Common myeloid progenitor, CD34-positive (primary cell): ENCODE results near the gene ABCD1.
"Not testable (repeated sequence)": the region's sequence is repeated elsewhere in the genome, so short reads cannot be mapped to it uniquely, and the experiment has no call there.

ENCODE experiments used
- CTCF ChIA-PET: fragments of 350-600 bp; sonication (Branson Sonifier 250); formaldehyde crosslinking; loops from one replicate; lab custom pipeline; 2021; ENCODE audit warnings: antibody characterized with exemption; lab: Charles Lee
- POLR2A ChIA-PET: fragments of 350-600 bp; sonication (Branson Sonifier 250); formaldehyde crosslinking; loops from one replicate; lab custom pipeline; 2021; ENCODE audit warnings: antibody characterized with exemption; lab: Charles Lee
- DNase-seq, 3 donors: peaks; one replicate each; pipeline versions ENCODE4 v3.0.0 to v3.0.0-alpha.2; 2013
- H3K27ac ChIP-seq, 2 experiments: 1 replicate in 1 of 2; 2 replicates in 1 of 2; pipeline ENCODE4 v1.7.0; 2013; ENCODE audit warnings: inconsistent platforms in 2 of 2, low read length in 2 of 2, mild to moderate bottlenecking in 2 of 2, low read depth in 1 of 2, moderate library complexity in 1 of 2; ENCODE audit not compliant: severe bottlenecking in 2 of 2, insufficient read depth in 1 of 2, poor library complexity in 1 of 2
- H3K27me3 ChIP-seq, 5 experiments: replicated peaks in 2 of 5; 1 replicate in 3 of 5; 2 replicates in 2 of 5; pipeline versions ENCODE4 v1.6.1 to v1.7.0; 2013; ENCODE audit warnings: low read length in 4 of 5, mild to moderate bottlenecking in 2 of 5, moderate library complexity in 2 of 5, inconsistent platforms in 1 of 5; ENCODE audit not compliant: insufficient read depth in 5 of 5, control insufficient read depth in 4 of 5
- H3K36me3 ChIP-seq, 4 experiments: 1 replicate in 2 of 4; 2 replicates in 2 of 4; pipeline versions ENCODE4 v1.6.1 to v1.7.0; 2013; ENCODE audit warnings: low read length in 3 of 4, control low read depth in 1 of 4, mild to moderate bottlenecking in 1 of 4; ENCODE audit not compliant: control insufficient read depth in 4 of 4, insufficient read depth in 4 of 4
- H3K4me1 ChIP-seq, 4 experiments: 1 replicate in 3 of 4; 2 replicates in 1 of 4; pipeline versions ENCODE4 v1.6.1 to v1.7.1; 2013; ENCODE audit warnings: low read length in 3 of 4, mild to moderate bottlenecking in 3 of 4, control low read depth in 1 of 4, inconsistent platforms in 1 of 4, moderate library complexity in 1 of 4; ENCODE audit not compliant: control insufficient read depth in 4 of 4, insufficient read depth in 4 of 4; ENCODE audit errors: control extremely low read depth in 1 of 4
- H3K4me3 ChIP-seq, 7 experiments: 1 replicate in 4 of 7; 2 replicates in 3 of 7; pipeline versions ENCODE4 v1.5.1 to v1.7.0; 2013; ENCODE audit warnings: mild to moderate bottlenecking in 7 of 7, low read length in 6 of 7, moderate library complexity in 6 of 7, inconsistent platforms in 2 of 7, low read depth in 2 of 7, control low read depth in 1 of 7; ENCODE audit not compliant: insufficient read depth in 4 of 7, control insufficient read depth in 1 of 7; ENCODE audit errors: extremely low read depth in 1 of 7
- H3K9me3 ChIP-seq, 5 experiments: 1 replicate in 4 of 5; 2 replicates in 1 of 5; pipeline versions ENCODE4 v1.6.1 to v1.7.1; 2013; ENCODE audit warnings: low read length in 4 of 5, mild to moderate bottlenecking in 2 of 5, inconsistent platforms in 1 of 5, low read depth in 1 of 5, moderate library complexity in 1 of 5; ENCODE audit not compliant: control insufficient read depth in 4 of 5, insufficient read depth in 2 of 5; ENCODE audit errors: control extremely low read depth in 1 of 5
- WGBS: methylation state at CpG from one replicate; pipeline ENCODE4 v1.1.5; 2013; ENCODE audit not compliant: insufficient coverage; 5-methylcytosine and 5-hydroxymethylcytosine counted together

ABCD1 gene

DNA sequence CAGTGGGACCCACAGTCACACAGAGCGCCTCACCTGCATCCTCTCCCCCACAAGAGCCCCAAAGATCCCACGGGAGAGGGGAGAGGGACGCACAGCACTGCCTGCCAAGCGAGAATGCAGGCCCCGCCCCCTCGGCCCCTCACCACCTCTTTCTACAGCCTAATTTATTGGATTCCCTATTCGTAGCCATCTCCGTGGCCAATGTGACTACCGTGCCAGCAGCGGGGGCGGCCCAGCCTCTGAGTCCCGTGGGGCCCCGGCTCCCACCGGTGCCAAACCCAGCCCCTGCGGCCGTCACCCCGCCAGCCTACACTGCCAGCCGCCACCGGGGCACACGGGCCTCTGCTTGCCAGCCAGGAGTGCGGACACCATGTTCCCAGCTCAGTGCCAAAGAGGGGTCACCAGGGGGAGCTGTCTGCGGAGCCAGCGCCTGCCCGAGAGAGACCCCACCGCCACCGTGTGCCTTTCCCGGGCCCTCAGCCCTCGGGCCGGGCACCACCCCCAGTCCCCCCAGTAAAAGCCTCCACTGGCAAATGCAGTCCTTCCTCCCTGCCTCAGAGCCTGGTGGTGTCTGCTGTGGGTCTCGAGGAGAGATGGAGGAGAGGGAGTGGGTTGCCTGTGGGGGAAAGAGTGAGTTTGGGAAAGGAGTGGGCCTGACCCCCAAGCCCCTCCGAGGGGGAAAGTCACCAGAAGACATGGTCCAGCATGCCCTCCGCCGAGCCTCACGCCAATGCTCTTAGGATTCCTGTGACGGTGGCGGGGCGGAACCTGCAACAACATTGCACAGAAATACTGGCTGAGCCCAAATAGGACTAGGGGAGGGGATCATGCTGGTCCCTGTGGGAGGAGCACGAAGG lies 19.8 kb downstream of the ABCD1 start:
- Histone ChIP-seq H3K4me3 (peak overlapping the region in 1 of 7 experiments; percentile 40), H3K27me3 (peaks cover 0 to 6% (median 0%) of the 10 kb centered on the region in 5 experiments), H3K36me3 (no peaks in the 10 kb centered on the region), H3K9me3 (no peaks in the 10 kb centered on the region), H3K4me1 (peaks cover 0 to 4% (median 3%) of the 10 kb centered on the region in 4 experiments), H3K27ac (no peak overlapping the region)
- ChIA-PET CTCF (no interaction called here), POLR2A (no interaction called here)
- 47% methylated on average over 19 of the region's 38 CpGs for WGBS
- DNase-seq: peak in 2 of 3 donors; percentile 46 to 63

DNA sequence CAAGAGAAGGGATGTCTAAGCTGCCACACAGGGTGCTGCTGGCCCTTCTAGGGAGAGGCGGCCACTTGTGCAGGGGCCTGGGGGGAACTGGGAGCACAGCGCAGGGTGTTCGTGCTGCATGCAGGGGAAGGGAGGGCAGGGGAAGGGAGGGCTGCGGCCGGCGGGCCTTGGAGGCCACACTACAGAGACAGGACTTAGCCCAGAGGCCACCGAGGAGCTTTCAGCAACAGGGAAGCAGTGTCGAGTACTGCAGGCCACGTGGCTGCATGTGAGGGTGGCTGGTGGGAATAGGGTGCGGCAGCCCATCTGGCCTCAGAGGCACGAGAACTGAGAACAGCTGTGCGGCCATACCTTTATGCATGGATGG lies 20.4 kb downstream of the ABCD1 start:
- CTCF ChIA-PET, H3K36me3 ChIP-seq, H3K27me3 ChIP-seq, H3K27ac ChIP-seq, H3K4me3 ChIP-seq, H3K4me1 ChIP-seq, POLR2A ChIA-PET, DNase-seq, H3K9me3 ChIP-seq: not testable (repeated sequence)
- 55% methylated on average over 5 of the region's 12 CpGs for WGBS

DNA sequence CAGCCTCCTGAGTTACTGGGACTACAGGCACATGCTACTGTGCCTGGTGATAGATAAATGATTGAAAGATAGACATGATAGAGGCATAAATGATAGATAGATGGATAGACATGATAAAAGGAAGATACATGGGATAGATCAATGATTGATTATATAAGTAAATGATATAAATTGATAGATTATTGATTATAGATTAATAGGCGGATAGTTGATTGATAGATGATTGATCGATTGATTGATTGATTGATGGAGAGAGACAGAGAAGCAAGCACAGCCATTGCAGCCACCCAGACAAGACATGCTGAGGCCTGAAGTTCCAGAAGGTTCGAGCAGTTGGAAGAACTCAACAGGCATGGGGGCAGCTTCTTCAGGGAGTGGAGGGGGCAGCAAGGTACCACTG lies 21.7 kb downstream of the ABCD1 start:
- H3K4me1 ChIP-seq: peaks cover 0 to 3% (median 1%) of the 10 kb centered on the region in 4 experiments
- peaks cover 0 to 8% (median 0%) of the 10 kb centered on the region in 5 experiments for H3K27me3 ChIP-seq
- no peak overlapping the region for H3K27ac ChIP-seq
- no peaks in the 10 kb centered on the region for H3K36me3 ChIP-seq
- no peaks in the 10 kb centered on the region for H3K9me3 ChIP-seq
- 90% methylated on average over 3 of the region's 3 CpGs for WGBS
- DNase-seq: no peak
- POLR2A ChIA-PET: no interaction called here
- CTCF ChIA-PET: no interaction called here
- no peak overlapping the region for H3K4me3 ChIP-seq

DNA sequence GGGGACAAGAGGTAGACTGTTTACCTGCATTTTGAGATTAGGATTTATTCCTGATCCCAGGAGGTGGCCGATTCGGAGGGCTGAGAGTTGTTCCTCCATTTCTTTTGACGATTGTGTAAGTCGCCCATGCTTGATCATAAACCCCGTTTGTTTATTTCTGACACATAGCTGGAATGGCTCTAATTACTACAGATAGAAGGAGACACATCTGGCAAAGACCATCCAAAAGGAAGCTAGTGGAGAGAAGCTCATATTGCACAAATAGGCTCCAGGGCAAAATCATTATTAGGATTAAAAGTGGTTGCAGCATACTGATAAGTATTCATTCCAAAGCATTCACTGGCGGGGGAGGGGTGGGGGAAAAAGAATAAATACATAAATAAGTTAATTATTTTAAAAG lies 22.3 kb downstream of the ABCD1 start:
- 91% methylated on average over 4 of the region's 6 CpGs for WGBS
- CTCF ChIA-PET, H3K9me3 ChIP-seq, DNase-seq, POLR2A ChIA-PET, H3K4me1 ChIP-seq, H3K27me3 ChIP-seq, H3K36me3 ChIP-seq, H3K4me3 ChIP-seq, H3K27ac ChIP-seq: not testable (repeated sequence)

DNA sequence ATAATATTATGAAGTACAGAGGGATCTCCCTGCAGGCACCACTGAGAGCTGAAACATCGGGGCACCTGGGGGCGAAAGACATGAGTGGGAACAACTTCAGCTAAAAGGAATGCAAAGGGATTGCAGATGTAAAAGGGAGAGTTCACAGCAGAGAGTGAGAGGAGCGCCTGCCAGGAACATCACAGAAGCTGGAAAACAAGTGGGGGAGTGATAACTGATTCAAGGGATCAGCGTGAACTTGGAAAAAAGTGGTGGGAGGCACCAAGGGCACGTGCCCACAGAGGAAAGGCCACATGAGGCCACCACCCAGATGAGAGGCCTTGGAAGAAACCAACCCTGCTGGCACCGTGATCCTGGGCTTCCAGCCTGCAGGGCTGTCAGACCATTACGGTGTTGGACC lies 24.4 kb downstream of the ABCD1 start:
- DNase-seq, H3K27me3 ChIP-seq, H3K9me3 ChIP-seq, CTCF ChIA-PET, H3K36me3 ChIP-seq, H3K4me3 ChIP-seq, H3K27ac ChIP-seq, H3K4me1 ChIP-seq, POLR2A ChIA-PET: not testable (repeated sequence)
- 84% methylated on average over 6 of the region's 7 CpGs for WGBS

DNA sequence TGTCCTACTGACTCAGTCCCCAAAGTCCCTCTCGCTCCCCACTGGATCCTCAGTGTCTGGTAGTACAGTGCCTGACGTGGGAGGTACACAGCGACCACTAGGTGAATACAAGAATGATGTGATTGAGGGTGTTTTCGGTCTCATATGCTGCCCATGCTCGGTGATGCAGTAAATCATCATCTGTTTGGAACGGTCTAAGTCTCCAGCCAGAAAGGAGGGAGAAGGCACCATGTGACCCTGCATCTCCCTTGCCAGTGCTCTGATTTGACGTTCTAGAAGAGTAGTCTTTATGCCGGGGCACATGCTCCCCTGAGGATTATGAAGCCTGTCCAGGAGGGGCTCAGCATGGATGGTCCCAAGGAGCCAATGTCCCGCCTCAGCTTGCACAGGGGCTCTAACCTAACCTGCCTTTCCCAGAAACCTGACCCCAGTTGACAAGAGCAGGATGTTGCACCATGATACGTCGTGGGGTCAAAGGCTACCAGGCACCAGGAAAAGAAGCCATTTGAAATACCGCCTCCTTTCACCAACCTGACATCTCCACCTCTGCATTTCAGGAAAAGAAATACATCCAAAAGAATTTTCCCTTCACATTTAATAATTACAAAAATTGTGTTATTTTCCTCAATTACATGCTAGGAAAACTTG lies 25.6 kb downstream of the ABCD1 start:
- Histone ChIP-seq H3K4me3 (no peak overlapping the region), H3K9me3 (no peaks in the 10 kb centered on the region), H3K36me3 (no peaks in the 10 kb centered on the region), H3K4me1 (peaks cover 0 to under 1% (median 0%) of the 10 kb centered on the region in 4 experiments), H3K27me3 (peaks cover 0 to 8% (median 0%) of the 10 kb centered on the region in 5 experiments), H3K27ac (no peak overlapping the region)
- 84% methylated on average over 7 of the region's 12 CpGs for WGBS
- DNase-seq: no peak
- POLR2A ChIA-PET: no interaction called here
- CTCF ChIA-PET: interaction anchor here (1.5 kb wide), 1 partner anchor 22 kb away, joined by 5 read pairs; no protein-coding TSS in a partner anchor

DNA sequence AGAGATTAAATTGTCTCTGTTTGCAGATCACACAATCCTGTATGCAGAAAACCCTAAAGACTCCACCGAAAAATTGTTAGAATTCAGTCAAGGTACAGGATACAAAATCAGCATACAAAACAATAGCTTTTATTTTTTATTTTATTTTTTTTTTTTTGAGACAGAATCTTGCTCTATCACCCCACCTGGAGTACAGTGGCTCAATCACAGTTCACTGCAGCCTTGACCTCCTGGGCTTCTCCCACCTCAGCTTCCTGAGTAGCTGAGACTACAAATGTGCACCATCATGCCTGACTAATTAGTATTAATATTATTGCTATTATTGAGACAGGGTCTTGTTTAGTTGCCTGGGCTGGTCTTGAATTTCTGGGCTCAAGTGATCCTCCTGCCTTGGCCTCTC lies 30.5 kb downstream of the ABCD1 start:
- Histone ChIP-seq H3K4me1 (peaks cover 0 to 3% (median 0%) of the 10 kb centered on the region in 4 experiments), H3K4me3 (no peak overlapping the region)
- CTCF ChIA-PET: interaction anchor here (1.3 to 2.2 kb wide), 2 partner anchors 28 to 195 kb away, joined by 3 to 6 read pairs; no protein-coding TSS in a partner anchor

More for the DNA sequence above, 30.5 kb downstream of the ABCD1 start:
- Histone ChIP-seq H3K27ac (no peak overlapping the region), H3K9me3 (peaks cover 0 to 6% (median 0%) of the 10 kb centered on the region in 5 experiments), H3K36me3 (no peaks in the 10 kb centered on the region), H3K27me3 (peaks cover 0 to 3% (median 0%) of the 10 kb centered on the region in 5 experiments)
- no CpG with 5 or more reads among the region's 1 CpG for WGBS
- peak in 2 of 3 donors; percentile 15 to 21 for DNase-seq
- POLR2A ChIA-PET: interaction anchor here (0.6 kb wide), 1 partner anchor 19 kb away, joined by 4 read pairs; no protein-coding TSS in a partner anchor
